Hematopoietic multipotent progenitor cell treated with erythropoietin and hydrocortisone succinate and interleukin-3 and kit ligand, for 8 days (in vitro differentiated cells): ENCODE data around the gene SPAG9.

Experiments
- DNase-seq: peaks from one replicate; pipeline ENCODE4 v3.0.0-alpha.2; 2015

Gene SPAG9

GRCh38 chr17:51029568-51030463 is 90.9 kb downstream of the SPAG9 start:
- no peak for DNase-seq

GRCh38 chr17:51029142-51029541 is 91.5 kb downstream of the SPAG9 start:
- no peak for DNase-seq

- DNase-seq = no peak
Observed at GRCh38 chr17:51028176-51028863, 92.3 kb downstream of the SPAG9 start.

GRCh38 chr17:51018541-51018940 is 102.1 kb downstream of the SPAG9 start:
- no peak for DNase-seq

GRCh38 chr17:51017270-51017669 is 103.4 kb downstream of the SPAG9 start:
- no peak for DNase-seq

GRCh38 chr17:51016099-51016498 is 104.6 kb downstream of the SPAG9 start:
- no peak for DNase-seq

- DNase-seq = no peak
Observed at GRCh38 chr17:51015145-51015558, 105.5 kb downstream of the SPAG9 start.

- DNase-seq = no peak
Observed at GRCh38 chr17:51014129-51014528, 106.5 kb downstream of the SPAG9 start.

GRCh38 chr17:51013322-51013721 is 107.3 kb downstream of the SPAG9 start:
- DNase-seq = no peak

- no peak for DNase-seq
Observed at GRCh38 chr17:51012538-51012937, 108.1 kb downstream of the SPAG9 start.

GRCh38 chr17:51010173-51010675 is 110.4 kb downstream of the SPAG9 start:
- no peak for DNase-seq

- no peak for DNase-seq
Observed at GRCh38 chr17:51006601-51007000, 114.1 kb downstream of the SPAG9 start.

- no peak for DNase-seq
Observed at GRCh38 chr17:51005768-51006167, 114.9 kb downstream of the SPAG9 start.

- no peak for DNase-seq
Observed at GRCh38 chr17:51004249-51004648, 116.4 kb downstream of the SPAG9 start.

GRCh38 chr17:51000835-51001638 is 119.6 kb downstream of the SPAG9 start:
- DNase-seq = peak; percentile 83

- DNase-seq = no peak
Observed at GRCh38 chr17:50995668-50996067, 125.0 kb downstream of the SPAG9 start.

GRCh38 chr17:50993544-50993943 is 127.1 kb downstream of the SPAG9 start:
- DNase-seq = no peak

- no peak for DNase-seq
Observed at GRCh38 chr17:50989149-50989548, 131.5 kb downstream of the SPAG9 start.

- DNase-seq = no peak
Observed at GRCh38 chr17:50988427-50988826, 132.2 kb downstream of the SPAG9 start.

- DNase-seq = no peak
Observed at GRCh38 chr17:50986989-50987660, 133.5 kb downstream of the SPAG9 start.

- DNase-seq = no peak
Observed at GRCh38 chr17:50981279-50981678, 139.4 kb downstream of the SPAG9 start.

- DNase-seq = no peak
Observed at GRCh38 chr17:50979524-50979927, 141.1 kb downstream of the SPAG9 start.
